ENCODE data around the gene HTR3C. TPM values are rescaled to one million over a fixed set of nuclear protein-coding genes. Genes with fewer than 3 reads are reported as not detected.
A peak's percentile ranks its signal among the peaks of the same experiment; 100 is the strongest.
"Not testable (repeated sequence)": the region's sequence is repeated elsewhere in the genome, so short reads cannot be mapped to it uniquely, and the experiment has no call there.

Gene HTR3C, protein sequence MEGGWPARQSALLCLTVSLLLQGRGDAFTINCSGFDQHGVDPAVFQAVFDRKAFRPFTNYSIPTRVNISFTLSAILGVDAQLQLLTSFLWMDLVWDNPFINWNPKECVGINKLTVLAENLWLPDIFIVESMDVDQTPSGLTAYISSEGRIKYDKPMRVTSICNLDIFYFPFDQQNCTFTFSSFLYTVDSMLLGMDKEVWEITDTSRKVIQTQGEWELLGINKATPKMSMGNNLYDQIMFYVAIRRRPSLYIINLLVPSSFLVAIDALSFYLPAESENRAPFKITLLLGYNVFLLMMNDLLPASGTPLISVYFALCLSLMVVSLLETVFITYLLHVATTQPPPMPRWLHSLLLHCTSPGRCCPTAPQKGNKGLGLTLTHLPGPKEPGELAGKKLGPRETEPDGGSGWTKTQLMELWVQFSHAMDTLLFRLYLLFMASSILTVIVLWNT
- total RNA-seq = not detected in 3 replicates
- long read RNA-seq = 0 reads

- H3K36me3 Mint-ChIP-seq (ENCODE audit: low read depth) = no peaks in the 10 kb centered on the region
- H3K9me3 Mint-ChIP-seq (ENCODE audit: low read depth) = no peaks in the 10 kb centered on the region
- no peak within 1 kb of the TSS for H3K27ac Mint-ChIP-seq (ENCODE audit: unreplicated experiment)
- peaks cover 42% of the 10 kb centered on the region for H3K27me3 Mint-ChIP-seq (ENCODE audit: low read depth)
- TF ChIP-seq, protein P1, sequence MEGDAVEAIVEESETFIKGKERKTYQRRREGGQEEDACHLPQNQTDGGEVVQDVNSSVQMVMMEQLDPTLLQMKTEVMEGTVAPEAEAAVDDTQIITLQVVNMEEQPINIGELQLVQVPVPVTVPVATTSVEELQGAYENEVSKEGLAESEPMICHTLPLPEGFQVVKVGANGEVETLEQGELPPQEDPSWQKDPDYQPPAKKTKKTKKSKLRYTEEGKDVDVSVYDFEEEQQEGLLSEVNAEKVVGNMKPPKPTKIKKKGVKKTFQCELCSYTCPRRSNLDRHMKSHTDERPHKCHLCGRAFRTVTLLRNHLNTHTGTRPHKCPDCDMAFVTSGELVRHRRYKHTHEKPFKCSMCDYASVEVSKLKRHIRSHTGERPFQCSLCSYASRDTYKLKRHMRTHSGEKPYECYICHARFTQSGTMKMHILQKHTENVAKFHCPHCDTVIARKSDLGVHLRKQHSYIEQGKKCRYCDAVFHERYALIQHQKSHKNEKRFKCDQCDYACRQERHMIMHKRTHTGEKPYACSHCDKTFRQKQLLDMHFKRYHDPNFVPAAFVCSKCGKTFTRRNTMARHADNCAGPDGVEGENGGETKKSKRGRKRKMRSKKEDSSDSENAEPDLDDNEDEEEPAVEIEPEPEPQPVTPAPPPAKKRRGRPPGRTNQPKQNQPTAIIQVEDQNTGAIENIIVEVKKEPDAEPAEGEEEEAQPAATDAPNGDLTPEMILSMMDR (IDR thresholded peaks at IDR 0.05) = no peak
- no peaks in the 10 kb centered on the region for H3K4me1 Mint-ChIP-seq (ENCODE audit: low read depth)
- no peak within 1 kb of the TSS for H3K4me3 Mint-ChIP-seq (ENCODE audit: unreplicated experiment)
- DNase-seq (ENCODE audit: low spot score) = no peak
These were observed at the start of gene HTR3C for GRCh38 chr3:184052767-184053166. TSS of gene HTR3C (plus strand) at chr3:184053047. CDS start at chr3:184053081, 34 bp downstream.

DNA sequence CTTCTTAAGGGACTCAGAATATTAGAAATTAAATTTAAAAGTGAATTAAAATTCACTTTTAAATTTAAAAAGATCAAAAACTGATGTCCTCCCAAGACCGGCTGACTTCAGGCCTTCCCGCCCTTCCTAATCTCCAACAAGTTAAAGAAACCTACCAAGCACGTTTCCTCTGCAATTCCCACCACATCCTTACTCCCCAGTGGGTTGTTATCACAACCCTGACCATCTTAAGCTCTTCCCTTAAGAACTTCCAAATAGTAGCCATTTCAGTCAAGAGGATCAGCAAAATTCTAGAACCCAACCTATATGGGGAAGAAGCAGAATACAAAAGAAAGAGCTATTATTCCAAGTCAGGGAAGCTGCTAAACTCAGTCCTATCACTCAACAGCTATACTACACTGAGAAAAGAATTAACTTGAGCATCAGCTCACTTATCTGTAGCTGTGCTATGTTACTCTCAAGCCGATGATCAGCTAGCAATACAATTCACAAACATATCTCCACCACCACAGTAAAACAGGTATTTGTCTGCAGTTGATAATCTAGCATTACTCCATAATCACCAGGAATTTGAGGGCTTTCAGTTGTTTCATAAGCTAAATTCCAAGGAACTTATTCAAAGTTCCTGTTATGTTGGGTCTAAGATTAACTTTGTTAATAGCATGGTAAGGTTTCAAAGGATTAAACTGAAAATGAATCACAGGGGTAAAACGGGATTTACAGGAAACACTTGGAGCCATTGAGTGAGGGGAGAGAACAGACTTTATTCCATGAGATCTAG is 49.5 kb upstream of the HTR3C start:
- H3K27ac Mint-ChIP-seq (ENCODE audit: unreplicated experiment) = peak overlapping the region; percentile 64
- TF ChIP-seq, protein P1 (IDR thresholded peaks at IDR 0.05) = no peak
- no peaks in the 10 kb centered on the region for H3K27me3 Mint-ChIP-seq (ENCODE audit: low read depth)
- H3K4me3 Mint-ChIP-seq (ENCODE audit: unreplicated experiment) = no peak overlapping the region
- no peak for DNase-seq (ENCODE audit: low spot score)
- no peaks in the 10 kb centered on the region for H3K36me3 Mint-ChIP-seq (ENCODE audit: low read depth)
- peaks cover 22% of the 10 kb centered on the region for H3K4me1 Mint-ChIP-seq (ENCODE audit: low read depth)
- H3K9me3 Mint-ChIP-seq (ENCODE audit: low read depth) = no peaks in the 10 kb centered on the region

DNA sequence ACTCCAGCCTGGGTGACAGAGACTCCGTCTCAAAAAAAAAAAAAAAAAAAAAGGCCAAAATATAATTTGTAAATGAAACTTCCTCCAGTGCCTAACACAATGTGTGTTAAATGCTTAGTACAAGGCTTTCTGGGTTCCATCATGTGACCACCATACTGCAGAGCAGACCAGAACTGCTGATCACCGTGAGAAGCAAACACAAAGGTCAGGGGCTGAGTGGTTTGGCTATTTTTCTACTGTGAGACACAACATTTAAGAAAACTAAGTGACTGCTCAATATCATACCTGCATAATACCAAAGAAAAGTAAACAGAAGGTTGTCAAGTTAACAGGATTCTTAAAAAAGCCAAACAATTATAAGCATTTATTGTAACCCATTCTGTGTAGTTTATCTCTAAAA is 48.4 kb upstream of the HTR3C start:
- Mint-ChIP-seq H3K27me3 (ENCODE audit: low read depth) (no peaks in the 10 kb centered on the region), H3K4me1 (ENCODE audit: low read depth) (peaks cover 18% of the 10 kb centered on the region), H3K9me3 (ENCODE audit: low read depth) (no peaks in the 10 kb centered on the region), H3K36me3 (ENCODE audit: low read depth) (peaks cover 1% of the 10 kb centered on the region), H3K4me3 (ENCODE audit: unreplicated experiment) (no peak overlapping the region), H3K27ac (ENCODE audit: unreplicated experiment) (no peak overlapping the region)
- no peak for DNase-seq (ENCODE audit: low spot score)
- TF ChIP-seq, protein P1 (IDR thresholded peaks at IDR 0.05) = no peak

- DNase-seq (ENCODE audit: low spot score) = no peak
- H3K9me3 Mint-ChIP-seq (ENCODE audit: low read depth) = no peaks in the 10 kb centered on the region
- H3K27ac Mint-ChIP-seq (ENCODE audit: unreplicated experiment) = no peak overlapping the region
- peaks cover 5% of the 10 kb centered on the region for H3K36me3 Mint-ChIP-seq (ENCODE audit: low read depth)
- H3K27me3 Mint-ChIP-seq (ENCODE audit: low read depth) = no peaks in the 10 kb centered on the region
- no peak overlapping the region for H3K4me3 Mint-ChIP-seq (ENCODE audit: unreplicated experiment)
- TF ChIP-seq, protein P1 (IDR thresholded peaks at IDR 0.05) = no peak
- H3K4me1 Mint-ChIP-seq (ENCODE audit: low read depth) = peaks cover 18% of the 10 kb centered on the region
These were observed 46.8 kb upstream of the HTR3C start for GRCh38 chr3:184005941-184006507.

DNA sequence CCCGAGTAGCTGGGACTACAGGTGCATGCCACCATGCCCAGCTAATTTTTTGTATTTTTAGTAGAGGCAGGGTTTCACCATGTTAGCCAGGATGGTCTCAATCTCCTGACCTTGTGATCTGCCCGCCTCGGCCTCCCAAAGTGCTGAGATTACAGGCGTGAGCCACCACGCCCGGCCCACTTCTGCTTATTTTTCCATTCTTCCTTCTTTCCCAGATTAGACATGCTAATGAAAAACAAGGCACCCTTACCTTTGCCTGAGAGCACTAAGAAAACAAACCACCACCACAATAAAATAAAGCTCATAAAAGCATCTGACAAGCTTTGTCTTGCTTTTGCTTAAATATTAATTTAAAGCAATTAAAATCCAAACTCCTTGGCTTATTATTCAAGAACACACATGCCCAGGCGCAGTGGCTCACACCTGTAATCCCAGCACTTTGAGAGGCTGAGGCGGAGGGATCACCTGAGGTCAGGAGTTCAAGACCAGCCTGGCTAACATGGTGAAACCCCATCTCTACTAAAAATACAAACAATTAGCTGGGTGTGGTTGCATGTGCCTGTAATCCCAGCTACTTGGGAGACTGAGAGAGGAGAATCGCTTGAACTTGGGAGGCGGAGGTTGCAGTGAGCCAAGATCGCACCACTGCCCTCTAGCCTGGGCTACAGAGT is 45.6 kb upstream of the HTR3C start:
- not testable (repeated sequence) for DNase-seq (ENCODE audit: low spot score); H3K27ac Mint-ChIP-seq (ENCODE audit: unreplicated experiment); H3K4me3 Mint-ChIP-seq (ENCODE audit: unreplicated experiment); H3K9me3 Mint-ChIP-seq (ENCODE audit: low read depth); H3K27me3 Mint-ChIP-seq (ENCODE audit: low read depth); H3K36me3 Mint-ChIP-seq (ENCODE audit: low read depth)
- peaks cover 18% of the 10 kb centered on the region for H3K4me1 Mint-ChIP-seq (ENCODE audit: low read depth)
